Upper lobe of left lung (tissue), 6 donors: Measurements from ENCODE around the gene MED27. TPM values are rescaled to one million over a fixed set of nuclear protein-coding genes. Genes with fewer than 3 reads are reported as not detected.
"Not testable (repeated sequence)": the region's sequence is repeated elsewhere in the genome, so short reads cannot be mapped to it uniquely, and the experiment has no call there.

Experiments used
- ATAC-seq, 2 donors: fragments of 200-7000 bp; cut with Tn5 transposase; one replicate each; pipeline ENCODE4 v1.9.1; 2022; ENCODE audit warnings: mild to moderate bottlenecking in 2 of 2, moderate library complexity in 2 of 2; ENCODE audit not compliant: low FRiP score in 2 of 2
- DNase-seq, 2 donors: peaks; one replicate each; pipeline ENCODE4 v3.0.0-alpha.2; 2019 to 2020
- H3K27ac ChIP-seq, 4 donors: fragments of 200-600 bp; sonication (generic); one replicate each; pipeline ENCODE4 v1.5.1; 2016 to 2019
- H3K27me3 ChIP-seq, 4 donors: fragments of 200-600 bp; sonication (generic); one replicate each; pipeline ENCODE4 v1.5.1; 2017 to 2019
- H3K36me3 ChIP-seq, 4 donors: fragments of 200-600 bp; sonication (generic); one replicate each; pipeline ENCODE4 v1.5.1; 2016 to 2019
- H3K4me1 ChIP-seq, 4 donors: fragments of 200-600 bp; sonication (generic); one replicate each; pipeline ENCODE4 v1.5.1; 2018 to 2019
- H3K4me3 ChIP-seq, 4 donors: fragments of 200-600 bp; sonication (generic); one replicate each; pipeline ENCODE4 v1.5.1; 2017 to 2019; ENCODE audit warnings: mild to moderate bottlenecking in 2 of 4, moderate library complexity in 1 of 4
- H3K9me3 ChIP-seq, 4 donors: fragments of 200-600 bp; sonication (generic); one replicate each; pipeline ENCODE4 v1.5.1; 2018 to 2019
- CTCF ChIP-seq, 6 experiments: fragments of 450-650 bp in 4 of 6; fragments of 200-600 bp in 2 of 6; sonication (generic) in 2 of 6; IDR thresholded peaks; one replicate each; pipeline ENCODE4 v1.5.1; 2016 to 2019; ENCODE audit warnings: antibody characterized with exemption in 6 of 6
- EP300 ChIP-seq, 4 donors: sonication (generic); formaldehyde crosslinking; IDR thresholded peaks; one replicate each; pipeline ENCODE4 v1.5.1; 2017; ENCODE audit warnings: antibody characterized with exemption in 4 of 4, control low read depth in 2 of 4
- POLR2A ChIP-seq, 4 donors: fragments of 450-650 bp; IDR thresholded peaks; one replicate each; pipeline ENCODE4 v1.5.1; 2016 to 2017; ENCODE audit warnings: antibody characterized with exemption in 4 of 4, mild to moderate bottlenecking in 2 of 4
- POLR2AphosphoS5 ChIP-seq, 2 donors: sonication (generic); formaldehyde crosslinking; IDR thresholded peaks; one replicate each; pipeline ENCODE4 v1.5.1; 2017; ENCODE audit warnings: antibody characterized with exemption in 2 of 2
- WGBS, 2 donors: methylation state at CpG; one replicate each; pipeline ENCODE4 v1.1.5; 2017 to 2018; 5-methylcytosine and 5-hydroxymethylcytosine counted together
- total RNA-seq, 6 donors: library from RNA; depleted of rRNA in 4 of 6; stranded (reverse); fragments of >200 nt in 4 of 6; gene quantifications; one replicate each; pipeline versions ENCODE4 v1.1.0 to v1.2.1, GENCODE V29; 2016 to 2021
- donor health status: DM: no; HTN: no; CAD: no; lungs with moderate emphysema.
- donor health status: DM: no; HTN: yes; CAD: no; lungs with severe emphysema.

Gene MED27
- total RNA-seq, 6 donors from 2014 or later, result 4.9 to 24.2 (median 17.1) TPM

GRCh38 chr9:132014218-132014805, 65.4 kb downstream of the MED27 start:
- 84 to 86% methylated on average over 4 of the region's 4 CpGs for WGBS, 2 donors
- no peaks in the 10 kb centered on the region for H3K9me3 ChIP-seq
- DNase-seq (no peak), ATAC-seq (peak in 1 of 2 donors; percentile 50)
- H3K27ac ChIP-seq, result no peak overlapping the region
- H3K27me3 ChIP-seq, result no peaks in the 10 kb centered on the region
- peaks cover 0 to 2% (median 0%) of the 10 kb centered on the region in 4 donors for H3K36me3 ChIP-seq
- TF ChIP-seq EP300 (IDR thresholded peaks at IDR 0.05) (no peak), POLR2A (IDR thresholded peaks at IDR 0.05) (no peak), POLR2AphosphoS5 (IDR thresholded peaks at IDR 0.05) (no peak), CTCF (IDR thresholded peaks at IDR 0.05) (no peak)
- no peak overlapping the region for H3K4me3 ChIP-seq
- H3K4me1 ChIP-seq, result no peaks in the 10 kb centered on the region

GRCh38 chr9:132012704-132013357, 66.8 kb downstream of the MED27 start:
- TF ChIP-seq CTCF (IDR thresholded peaks at IDR 0.05) (no peak), POLR2AphosphoS5 (IDR thresholded peaks at IDR 0.05) (no peak), POLR2A (IDR thresholded peaks at IDR 0.05) (no peak), EP300 (IDR thresholded peaks at IDR 0.05) (no peak)
- 91% methylated on average over 7 of the region's 7 CpGs for WGBS, 2 donors
- Histone ChIP-seq H3K4me3 (no peak overlapping the region), H3K9me3 (no peaks in the 10 kb centered on the region), H3K36me3 (peaks cover 0 to 2% (median 0%) of the 10 kb centered on the region in 4 donors), H3K4me1 (no peaks in the 10 kb centered on the region), H3K27me3 (no peaks in the 10 kb centered on the region), H3K27ac (no peak overlapping the region)
- ATAC-seq, result no peak
- no peak for DNase-seq

GRCh38 chr9:132011896-132012295, 67.8 kb downstream of the MED27 start:
- Histone ChIP-seq H3K4me3 (no peak overlapping the region), H3K4me1 (no peaks in the 10 kb centered on the region), H3K36me3 (peaks cover 0 to 2% (median 0%) of the 10 kb centered on the region in 4 donors), H3K27ac (no peak overlapping the region), H3K27me3 (no peaks in the 10 kb centered on the region), H3K9me3 (no peaks in the 10 kb centered on the region)
- DNase-seq (no peak), ATAC-seq (no peak)
- WGBS, 2 donors, result 88 to 97% methylated on average over 3 of the region's 3 CpGs
- no peak for TF ChIP-seq EP300 (IDR thresholded peaks at IDR 0.05)
- no peak for TF ChIP-seq CTCF (IDR thresholded peaks at IDR 0.05)
- no peak for TF ChIP-seq POLR2AphosphoS5 (IDR thresholded peaks at IDR 0.05)
- no peak for TF ChIP-seq POLR2A (IDR thresholded peaks at IDR 0.05)

- H3K27me3 ChIP-seq, result no peaks in the 10 kb centered on the region
- H3K9me3 ChIP-seq, result no peaks in the 10 kb centered on the region
- no peak for ATAC-seq
- no peaks in the 10 kb centered on the region for H3K4me1 ChIP-seq
- H3K36me3 ChIP-seq, result peaks cover 0 to 2% (median 0%) of the 10 kb centered on the region in 4 donors
- WGBS, 2 donors, result 94 to 100% methylated on average over 2 of the region's 2 CpGs
- no peak overlapping the region for H3K27ac ChIP-seq
- no peak overlapping the region for H3K4me3 ChIP-seq
- no peak for DNase-seq
- TF ChIP-seq POLR2AphosphoS5 (IDR thresholded peaks at IDR 0.05) (no peak), POLR2A (IDR thresholded peaks at IDR 0.05) (no peak), CTCF (IDR thresholded peaks at IDR 0.05) (no peak), EP300 (IDR thresholded peaks at IDR 0.05) (no peak)
Measured at GRCh38 chr9:132011309-132011708, 68.4 kb downstream of the MED27 start.

- H3K27ac ChIP-seq, ATAC-seq, DNase-seq, H3K9me3 ChIP-seq, H3K4me1 ChIP-seq, H3K36me3 ChIP-seq, H3K4me3 ChIP-seq, H3K27me3 ChIP-seq: not testable (repeated sequence)
- 96 to 100% methylated on average over 2 of the region's 2 CpGs for WGBS, 2 donors
Measured at GRCh38 chr9:132010201-132010600, 69.5 kb downstream of the MED27 start.
